ENCODE results near the gene BIVM.

BIVM gene

GRCh38 chr13:102798581-102799425, at the start of gene BIVM, which contains the start of gene POGLUT2:
Gene BIVM, plus strand, starts transcription at chr13:102799119. Its CDS starts 8,149 bp downstream, at chr13:102807268.
Gene POGLUT2, minus strand, starts transcription at chr13:102798976. Its CDS starts 306 bp downstream, at chr13:102798670.
- peak; percentile 94 to 95 for DNase-seq (ENCODE audit: low read depth in 1 of 2, low spot score in 1 of 2)
- in situ Hi-C loops (cut with HindIII; ENCODE audit: low pct_unique_long_range_greater_than_20kb, low sequenced_read_pairs), result no loop called here
- no peak for TF ChIP-seq JUND (IDR thresholded peaks at IDR 0.05; ENCODE audit: low read depth)

- no peak for DNase-seq (ENCODE audit: low read depth in 1 of 2, low spot score in 1 of 2)
- TF ChIP-seq JUND (IDR thresholded peaks at IDR 0.05; ENCODE audit: low read depth), result no peak
- in situ Hi-C loops (cut with HindIII; ENCODE audit: low pct_unique_long_range_greater_than_20kb, low sequenced_read_pairs), result no loop called here
These were observed 47.0 kb upstream of the BIVM start for GRCh38 chr13:102751886-102752285.

GRCh38 chr13:102757006-102757405, 41.9 kb upstream of the BIVM start:
- TF ChIP-seq JUND (IDR thresholded peaks at IDR 0.05; ENCODE audit: low read depth), result no peak
- no peak for DNase-seq (ENCODE audit: low read depth in 1 of 2, low spot score in 1 of 2)
- in situ Hi-C loops (cut with HindIII; ENCODE audit: low pct_unique_long_range_greater_than_20kb, low sequenced_read_pairs), result no loop called here

GRCh38 chr13:102758842-102759241, 40.1 kb upstream of the BIVM start:
- in situ Hi-C loops (cut with HindIII; ENCODE audit: low pct_unique_long_range_greater_than_20kb, low sequenced_read_pairs), result no loop called here
- no peak for DNase-seq (ENCODE audit: low read depth in 1 of 2, low spot score in 1 of 2)
- TF ChIP-seq JUND (IDR thresholded peaks at IDR 0.05; ENCODE audit: low read depth), result no peak

DNA sequence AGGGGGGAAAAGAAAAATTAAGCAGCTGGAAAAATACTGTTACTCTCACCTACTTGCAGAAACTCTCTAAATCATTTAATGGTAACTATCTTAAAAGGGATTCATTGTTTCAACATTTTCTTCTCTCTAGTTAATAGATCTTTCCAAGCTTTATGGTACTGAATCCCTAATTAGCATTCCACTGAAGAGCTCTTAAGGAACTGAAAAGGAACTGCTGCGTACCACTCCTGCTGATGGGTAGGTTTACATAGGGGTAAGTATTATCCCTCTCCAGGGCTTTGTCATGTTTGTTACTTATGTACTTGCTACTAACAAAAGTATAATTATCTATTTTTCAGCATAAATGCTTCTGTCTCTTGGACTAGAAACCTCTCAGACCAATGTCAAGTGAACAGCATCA, 37.8 kb upstream of the BIVM start:
- DNase-seq (ENCODE audit: low read depth in 1 of 2, low spot score in 1 of 2), result no peak
- in situ Hi-C loops (cut with HindIII; ENCODE audit: low pct_unique_long_range_greater_than_20kb, low sequenced_read_pairs), result no loop called here
- no peak for TF ChIP-seq JUND (IDR thresholded peaks at IDR 0.05; ENCODE audit: low read depth)

- in situ Hi-C loops (cut with HindIII; ENCODE audit: low pct_unique_long_range_greater_than_20kb, low sequenced_read_pairs), result no loop called here
- TF ChIP-seq JUND (IDR thresholded peaks at IDR 0.05; ENCODE audit: low read depth), result no peak
- DNase-seq (ENCODE audit: low read depth in 1 of 2, low spot score in 1 of 2), result no peak
These were observed 35.2 kb upstream of the BIVM start for GRCh38 chr13:102763741-102764140.

GRCh38 chr13:102768909-102769308, 30.0 kb upstream of the BIVM start:
- in situ Hi-C loops (cut with HindIII; ENCODE audit: low pct_unique_long_range_greater_than_20kb, low sequenced_read_pairs), result no loop called here
- no peak for DNase-seq (ENCODE audit: low read depth in 1 of 2, low spot score in 1 of 2)
- no peak for TF ChIP-seq JUND (IDR thresholded peaks at IDR 0.05; ENCODE audit: low read depth)

DNA sequence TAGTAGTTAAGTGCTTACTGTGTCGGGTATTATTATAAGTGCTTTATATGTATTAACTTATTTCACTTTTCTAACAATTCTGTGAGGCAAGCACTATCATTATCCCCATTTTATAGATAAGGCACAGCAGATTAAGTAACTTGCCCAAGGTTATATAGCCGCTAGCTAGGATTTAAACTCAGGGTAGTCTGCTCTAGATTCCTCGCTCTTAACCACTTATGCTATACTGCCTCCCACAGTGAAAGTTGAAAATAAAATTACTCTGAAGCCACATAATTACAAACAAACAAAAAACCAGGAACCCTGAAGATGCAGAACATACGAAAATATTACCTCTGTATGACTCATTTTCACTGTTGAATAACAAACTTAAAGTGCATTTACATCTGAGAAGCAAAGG, 29.2 kb upstream of the BIVM start:
- TF ChIP-seq JUND (IDR thresholded peaks at IDR 0.05; ENCODE audit: low read depth), result no peak
- no peak for DNase-seq (ENCODE audit: low read depth in 1 of 2, low spot score in 1 of 2)
- in situ Hi-C loops (cut with HindIII; ENCODE audit: low pct_unique_long_range_greater_than_20kb, low sequenced_read_pairs), result no loop called here

- peak; percentile 1 to 54 for DNase-seq (ENCODE audit: low read depth in 1 of 2, low spot score in 1 of 2)
- no peak for TF ChIP-seq JUND (IDR thresholded peaks at IDR 0.05; ENCODE audit: low read depth)
- in situ Hi-C loops (cut with HindIII; ENCODE audit: low pct_unique_long_range_greater_than_20kb, low sequenced_read_pairs), result no loop called here
These were observed 28.5 kb upstream of the BIVM start for GRCh38 chr13:102770435-102770834.

- no peak for TF ChIP-seq JUND (IDR thresholded peaks at IDR 0.05; ENCODE audit: low read depth)
- in situ Hi-C loops (cut with HindIII; ENCODE audit: low pct_unique_long_range_greater_than_20kb, low sequenced_read_pairs), result no loop called here
- DNase-seq (ENCODE audit: low read depth in 1 of 2, low spot score in 1 of 2), result no peak
These were observed 27.4 kb upstream of the BIVM start for GRCh38 chr13:102771298-102772041.

DNA sequence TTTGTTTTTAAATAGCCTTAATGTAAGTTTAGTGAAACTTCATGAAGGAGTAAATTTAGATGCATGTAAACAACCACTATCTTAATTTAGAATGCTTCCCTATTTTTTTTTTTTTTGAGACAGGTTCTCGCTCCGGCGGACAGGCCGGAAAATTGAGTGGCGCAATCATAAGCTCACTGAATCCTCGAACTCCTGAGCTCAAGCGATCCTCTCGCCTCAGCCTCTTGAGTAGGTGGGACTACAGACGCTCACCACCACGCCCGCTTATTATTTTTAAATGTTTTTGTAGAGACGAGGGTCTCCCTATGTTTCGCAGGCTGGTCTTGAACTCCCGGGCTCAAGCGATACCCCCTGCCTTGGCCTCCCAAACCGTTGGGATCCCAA, 26.9 kb upstream of the BIVM start:
- no peak for TF ChIP-seq JUND (IDR thresholded peaks at IDR 0.05; ENCODE audit: low read depth)
- DNase-seq (ENCODE audit: low read depth in 1 of 2, low spot score in 1 of 2), result no peak
- in situ Hi-C loops (cut with HindIII; ENCODE audit: low pct_unique_long_range_greater_than_20kb, low sequenced_read_pairs), result no loop called here

- DNase-seq (ENCODE audit: low read depth in 1 of 2, low spot score in 1 of 2), result peak; percentile 58 to 87
- in situ Hi-C loops (cut with HindIII; ENCODE audit: low pct_unique_long_range_greater_than_20kb, low sequenced_read_pairs), result no loop called here
- TF ChIP-seq JUND (IDR thresholded peaks at IDR 0.05; ENCODE audit: low read depth), result no peak
These were observed 25.3 kb upstream of the BIVM start, which contains the start of gene TEX30 for GRCh38 chr13:102773441-102774213. Gene TEX30, minus strand, starts transcription at chr13:102773786. Its CDS starts 3,760 bp downstream, at chr13:102770026.

Measured in T47D (cell line).